ENCODE data around the gene OLAH.
"Not testable (repeated sequence)": the region's sequence is repeated elsewhere in the genome, so short reads cannot be mapped to it uniquely, and the experiment has no call there.

OLAH gene

GRCh38 chr10:15043674-15044073 lies at the start of gene OLAH:
Gene OLAH (plus strand): TSS chr10:15043943. CDS start chr10:15047289, 3,346 bp downstream.
- Histone ChIP-seq H3K4me3 (ENCODE audit: low read depth in 1 of 5, low read length in 5 of 5) (no peak within 1 kb of the TSS), H3K9me3 (ENCODE audit: control insufficient read depth in 5 of 5, low read length in 5 of 5) (no peaks in the 10 kb centered on the region)

DNA sequence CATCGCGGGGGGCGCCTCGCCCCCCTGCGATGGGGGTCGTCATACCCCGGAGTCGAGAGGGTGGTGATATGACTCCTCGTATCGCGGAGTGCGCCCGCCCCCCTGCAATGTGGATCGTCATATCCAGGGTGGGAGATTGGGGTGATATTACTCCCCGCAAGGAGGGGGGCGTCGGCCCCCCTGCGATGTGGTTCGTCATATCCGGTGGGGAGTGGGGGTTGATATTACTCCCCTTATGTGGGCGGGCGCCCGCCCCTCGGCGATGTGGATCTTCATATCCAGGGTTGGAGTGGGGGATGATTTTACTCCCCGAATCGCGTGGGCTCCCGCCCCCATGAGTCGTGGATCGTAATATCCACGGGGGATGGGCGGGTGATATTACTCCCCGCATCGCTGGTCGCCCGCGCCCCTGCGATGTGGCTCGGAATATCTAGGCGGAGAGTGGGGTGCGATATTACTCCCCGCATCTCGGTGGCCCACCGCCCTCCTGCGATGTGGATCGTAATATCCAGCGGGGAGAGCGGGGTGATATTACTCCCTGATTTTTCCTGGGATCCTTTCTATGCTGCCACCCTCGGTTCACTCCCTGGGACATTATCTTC lies 47.7 kb upstream of the OLAH start:
- H3K4me1 ChIP-seq (ENCODE audit: control insufficient read depth in 5 of 5, insufficient read depth in 5 of 5, low read length in 5 of 5): no peaks in the 10 kb centered on the region
- H3K27me3 ChIP-seq (ENCODE audit: control insufficient read depth in 5 of 5, insufficient read depth in 4 of 5, low read length in 5 of 5): no peaks in the 10 kb centered on the region
- no peaks in the 10 kb centered on the region for H3K9me3 ChIP-seq (ENCODE audit: control insufficient read depth in 5 of 5, low read length in 5 of 5)
- H3K27ac ChIP-seq (ENCODE audit: low read depth, low read length): no peak overlapping the region
- H3K4me3 ChIP-seq (ENCODE audit: low read depth in 1 of 5, low read length in 5 of 5): no peak overlapping the region
- H3K9ac ChIP-seq (ENCODE audit: low read length in 5 of 5): no peak overlapping the region
- no peaks in the 10 kb centered on the region for H3K36me3 ChIP-seq (ENCODE audit: control insufficient read depth in 5 of 5, insufficient read depth in 5 of 5, low read length in 5 of 5)

More at GRCh38 chr10:15043674-15044073, at the start of gene OLAH:
- no peak within 1 kb of the TSS for H3K27ac ChIP-seq (ENCODE audit: low read depth, low read length)
- H3K36me3 ChIP-seq (ENCODE audit: control insufficient read depth in 5 of 5, insufficient read depth in 5 of 5, low read length in 5 of 5): no peaks in the 10 kb centered on the region
- H3K4me1 ChIP-seq (ENCODE audit: control insufficient read depth in 5 of 5, insufficient read depth in 5 of 5, low read length in 5 of 5): peaks cover 0 to 9% (median 8%) of the 10 kb centered on the region in 5 donors
- no peaks in the 10 kb centered on the region for H3K27me3 ChIP-seq (ENCODE audit: control insufficient read depth in 5 of 5, insufficient read depth in 4 of 5, low read length in 5 of 5)
- H3K9ac ChIP-seq (ENCODE audit: low read length in 5 of 5): no peak within 1 kb of the TSS

DNA sequence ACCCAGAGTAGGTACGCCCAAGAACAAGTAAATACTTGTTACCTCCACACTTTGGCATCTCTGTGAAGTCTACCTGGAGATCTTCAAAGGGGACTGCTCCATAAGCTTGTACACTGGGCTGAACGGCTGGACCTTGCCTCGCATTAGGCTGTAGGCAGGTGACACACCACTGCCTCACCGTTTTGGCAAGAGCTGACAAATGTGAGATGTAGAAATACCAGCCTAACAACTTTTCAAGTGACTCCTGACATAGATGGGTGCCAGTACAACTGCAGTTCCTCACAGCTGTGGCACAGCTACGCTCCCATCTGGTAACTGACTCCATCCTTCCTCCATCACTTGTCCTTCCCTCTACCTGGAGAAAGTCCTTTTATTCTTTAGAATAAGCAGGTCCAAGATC lies 30.2 kb upstream of the OLAH start:
- H3K36me3 ChIP-seq (ENCODE audit: control insufficient read depth in 5 of 5, insufficient read depth in 5 of 5, low read length in 5 of 5); H3K9me3 ChIP-seq (ENCODE audit: control insufficient read depth in 5 of 5, low read length in 5 of 5); H3K4me1 ChIP-seq (ENCODE audit: control insufficient read depth in 5 of 5, insufficient read depth in 5 of 5, low read length in 5 of 5); H3K9ac ChIP-seq (ENCODE audit: low read length in 5 of 5); H3K27ac ChIP-seq (ENCODE audit: low read depth, low read length); H3K27me3 ChIP-seq (ENCODE audit: control insufficient read depth in 5 of 5, insufficient read depth in 4 of 5, low read length in 5 of 5); H3K4me3 ChIP-seq (ENCODE audit: low read depth in 1 of 5, low read length in 5 of 5): not testable (repeated sequence)

GRCh38 chr10:15015451-15015850 lies 28.3 kb upstream of the OLAH start:
- no peak overlapping the region for H3K9ac ChIP-seq (ENCODE audit: low read length in 5 of 5)
- H3K36me3 ChIP-seq (ENCODE audit: control insufficient read depth in 5 of 5, insufficient read depth in 5 of 5, low read length in 5 of 5): no peaks in the 10 kb centered on the region
- no peaks in the 10 kb centered on the region for H3K9me3 ChIP-seq (ENCODE audit: control insufficient read depth in 5 of 5, low read length in 5 of 5)
- H3K27ac ChIP-seq (ENCODE audit: low read depth, low read length): no peak overlapping the region
- H3K27me3 ChIP-seq (ENCODE audit: control insufficient read depth in 5 of 5, insufficient read depth in 4 of 5, low read length in 5 of 5): peaks cover 0 to 3% (median 0%) of the 10 kb centered on the region in 5 donors
- H3K4me1 ChIP-seq (ENCODE audit: control insufficient read depth in 5 of 5, insufficient read depth in 5 of 5, low read length in 5 of 5): no peaks in the 10 kb centered on the region
- H3K4me3 ChIP-seq (ENCODE audit: low read depth in 1 of 5, low read length in 5 of 5): no peak overlapping the region

DNA sequence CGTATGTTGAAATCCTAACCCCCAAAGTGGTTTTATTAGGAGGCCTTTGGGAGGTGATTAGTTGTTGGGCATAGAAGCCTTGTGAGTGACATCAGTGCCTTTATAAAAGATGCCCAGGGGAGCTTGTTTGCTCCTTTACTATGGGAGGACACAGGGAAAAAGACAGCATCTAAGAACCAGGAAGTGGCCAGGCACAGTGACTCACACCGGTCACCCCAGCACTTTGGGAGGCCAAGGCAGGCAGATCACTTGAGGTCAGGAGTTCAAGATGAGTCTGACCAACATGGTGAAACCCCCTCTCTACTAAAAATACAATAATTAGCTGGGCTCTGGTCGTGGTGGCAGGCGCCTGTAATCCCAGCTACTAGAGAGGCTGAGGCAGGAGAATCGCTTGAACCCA lies 22.8 kb upstream of the OLAH start:
- H3K4me1 ChIP-seq (ENCODE audit: control insufficient read depth in 5 of 5, insufficient read depth in 5 of 5, low read length in 5 of 5); H3K4me3 ChIP-seq (ENCODE audit: low read depth in 1 of 5, low read length in 5 of 5); H3K9ac ChIP-seq (ENCODE audit: low read length in 5 of 5); H3K36me3 ChIP-seq (ENCODE audit: control insufficient read depth in 5 of 5, insufficient read depth in 5 of 5, low read length in 5 of 5); H3K27ac ChIP-seq (ENCODE audit: low read depth, low read length); H3K9me3 ChIP-seq (ENCODE audit: control insufficient read depth in 5 of 5, low read length in 5 of 5); H3K27me3 ChIP-seq (ENCODE audit: control insufficient read depth in 5 of 5, insufficient read depth in 4 of 5, low read length in 5 of 5): not testable (repeated sequence)

DNA sequence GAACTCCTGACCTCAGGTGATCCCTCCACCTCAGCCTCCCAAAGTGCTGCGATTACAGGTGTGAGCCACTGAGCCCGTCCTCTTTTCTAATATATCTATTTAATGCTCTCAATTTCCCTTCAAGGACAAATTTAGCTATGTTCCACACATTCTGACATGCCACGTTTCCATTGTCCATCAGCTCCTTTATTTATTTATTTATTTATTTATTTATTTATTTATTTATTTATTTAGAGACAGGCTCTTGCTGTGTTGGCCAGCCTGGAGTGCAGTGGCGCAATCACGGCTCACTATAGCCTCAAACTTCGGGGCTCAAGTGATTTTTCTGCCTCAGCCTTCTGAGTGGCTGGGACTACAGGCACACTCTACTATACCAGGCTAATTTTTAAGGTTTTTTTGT lies 20.7 kb upstream of the OLAH start:
- H3K9me3 ChIP-seq (ENCODE audit: control insufficient read depth in 5 of 5, low read length in 5 of 5); H3K9ac ChIP-seq (ENCODE audit: low read length in 5 of 5): not testable (repeated sequence)

DNA sequence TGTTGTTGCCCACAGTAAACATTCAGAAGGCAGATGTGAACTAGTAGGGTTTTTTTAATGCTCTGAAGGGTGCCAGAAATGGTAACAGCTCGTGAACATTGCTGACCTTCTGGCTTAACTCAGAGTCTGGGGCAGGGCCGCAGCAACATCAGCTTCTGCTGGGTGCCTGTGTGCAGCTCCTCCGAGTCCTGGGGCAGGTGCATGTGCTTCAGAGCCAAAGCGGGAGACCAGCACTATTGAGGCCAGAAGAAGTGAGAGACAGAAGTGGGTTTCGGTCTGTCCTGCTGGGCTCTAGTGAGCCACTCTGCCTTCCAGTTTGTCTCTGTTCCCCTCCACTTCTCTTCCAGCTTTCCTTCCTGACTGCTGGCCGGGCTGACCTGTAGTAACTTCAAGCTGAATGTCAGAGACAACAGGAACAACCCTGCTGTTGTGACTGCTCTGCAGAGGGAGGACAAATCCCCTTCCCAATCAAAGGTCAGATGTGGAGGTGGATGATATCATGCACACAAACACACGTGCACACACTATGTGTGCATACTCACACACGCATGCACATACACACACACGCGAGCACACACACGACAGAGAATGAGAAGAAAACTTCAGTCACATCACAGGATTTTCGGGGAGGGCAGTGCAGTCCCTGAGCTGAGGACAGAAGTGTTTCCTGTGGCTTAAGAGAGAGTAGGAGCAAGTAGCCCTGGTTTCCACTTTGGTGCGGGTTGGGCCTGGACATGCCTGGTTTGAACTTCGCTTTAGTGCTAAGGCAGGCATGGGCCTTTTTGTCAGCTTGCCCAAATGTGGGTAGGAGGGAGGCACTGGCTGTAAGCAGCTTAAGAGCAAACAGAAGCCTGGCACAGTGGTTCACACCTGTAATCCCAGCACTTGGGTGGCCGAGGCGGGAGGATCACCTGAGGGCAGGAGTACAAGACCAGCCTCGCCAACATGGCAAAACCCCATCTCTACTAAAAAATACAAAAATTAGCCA lies 19.4 kb upstream of the OLAH start:
- not testable (repeated sequence) for H3K4me3 ChIP-seq (ENCODE audit: low read depth in 1 of 5, low read length in 5 of 5); H3K4me1 ChIP-seq (ENCODE audit: control insufficient read depth in 5 of 5, insufficient read depth in 5 of 5, low read length in 5 of 5); H3K9ac ChIP-seq (ENCODE audit: low read length in 5 of 5); H3K27ac ChIP-seq (ENCODE audit: low read depth, low read length); H3K27me3 ChIP-seq (ENCODE audit: control insufficient read depth in 5 of 5, insufficient read depth in 4 of 5, low read length in 5 of 5); H3K36me3 ChIP-seq (ENCODE audit: control insufficient read depth in 5 of 5, insufficient read depth in 5 of 5, low read length in 5 of 5); H3K9me3 ChIP-seq (ENCODE audit: control insufficient read depth in 5 of 5, low read length in 5 of 5)

More for the DNA sequence above, 20.7 kb upstream of the OLAH start:
- H3K4me1 ChIP-seq (ENCODE audit: control insufficient read depth in 5 of 5, insufficient read depth in 5 of 5, low read length in 5 of 5); H3K4me3 ChIP-seq (ENCODE audit: low read depth in 1 of 5, low read length in 5 of 5); H3K27me3 ChIP-seq (ENCODE audit: control insufficient read depth in 5 of 5, insufficient read depth in 4 of 5, low read length in 5 of 5); H3K27ac ChIP-seq (ENCODE audit: low read depth, low read length); H3K36me3 ChIP-seq (ENCODE audit: control insufficient read depth in 5 of 5, insufficient read depth in 5 of 5, low read length in 5 of 5): not testable (repeated sequence)

- not testable (repeated sequence) for H3K9me3 ChIP-seq (ENCODE audit: control insufficient read depth in 5 of 5, low read length in 5 of 5); H3K4me1 ChIP-seq (ENCODE audit: control insufficient read depth in 5 of 5, insufficient read depth in 5 of 5, low read length in 5 of 5); H3K4me3 ChIP-seq (ENCODE audit: low read depth in 1 of 5, low read length in 5 of 5); H3K27me3 ChIP-seq (ENCODE audit: control insufficient read depth in 5 of 5, insufficient read depth in 4 of 5, low read length in 5 of 5); H3K9ac ChIP-seq (ENCODE audit: low read length in 5 of 5); H3K36me3 ChIP-seq (ENCODE audit: control insufficient read depth in 5 of 5, insufficient read depth in 5 of 5, low read length in 5 of 5); H3K27ac ChIP-seq (ENCODE audit: low read depth, low read length)
These were observed 18.7 kb upstream of the OLAH start for GRCh38 chr10:15025040-15025439.

DNA sequence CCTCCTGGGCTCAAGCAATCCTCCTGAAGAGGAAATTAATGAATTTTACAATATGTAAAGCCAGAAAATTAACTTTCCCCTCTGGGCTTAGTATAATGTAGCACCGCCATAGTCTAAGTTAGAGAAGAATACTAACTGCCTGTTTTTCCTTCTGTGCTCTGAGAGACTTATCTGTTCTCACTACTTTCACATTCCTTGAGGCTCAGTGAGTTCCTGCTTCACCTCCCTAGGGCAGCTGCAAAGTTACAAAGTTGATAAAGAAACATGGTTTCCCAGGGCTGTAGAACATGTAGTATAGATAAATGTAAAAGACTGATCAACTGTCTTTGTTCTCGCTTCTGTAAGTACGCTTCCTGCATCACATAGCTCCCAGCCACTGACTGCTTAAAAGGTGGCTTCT lies 16.0 kb upstream of the OLAH start:
- H3K4me1 ChIP-seq (ENCODE audit: control insufficient read depth in 5 of 5, insufficient read depth in 5 of 5, low read length in 5 of 5): no peaks in the 10 kb centered on the region
- no peaks in the 10 kb centered on the region for H3K27me3 ChIP-seq (ENCODE audit: control insufficient read depth in 5 of 5, insufficient read depth in 4 of 5, low read length in 5 of 5)
- H3K9ac ChIP-seq (ENCODE audit: low read length in 5 of 5): no peak overlapping the region
- no peaks in the 10 kb centered on the region for H3K9me3 ChIP-seq (ENCODE audit: control insufficient read depth in 5 of 5, low read length in 5 of 5)
- no peak overlapping the region for H3K27ac ChIP-seq (ENCODE audit: low read depth, low read length)
- no peak overlapping the region for H3K4me3 ChIP-seq (ENCODE audit: low read depth in 1 of 5, low read length in 5 of 5)
- H3K36me3 ChIP-seq (ENCODE audit: control insufficient read depth in 5 of 5, insufficient read depth in 5 of 5, low read length in 5 of 5): no peaks in the 10 kb centered on the region
